Nucleus accumbens (tissue), 56 donors: ENCODE measurements around the gene RHPN2.
"Not testable (repeated sequence)": the region's sequence is repeated elsewhere in the genome, so short reads cannot be mapped to it uniquely, and the experiment has no call there.

Experiments
- DNase-seq, 56 donors: peaks; one replicate each; lab custom pipeline; 2025; lab: John Stamatoyannopoulos, UW

RHPN2 gene

DNA sequence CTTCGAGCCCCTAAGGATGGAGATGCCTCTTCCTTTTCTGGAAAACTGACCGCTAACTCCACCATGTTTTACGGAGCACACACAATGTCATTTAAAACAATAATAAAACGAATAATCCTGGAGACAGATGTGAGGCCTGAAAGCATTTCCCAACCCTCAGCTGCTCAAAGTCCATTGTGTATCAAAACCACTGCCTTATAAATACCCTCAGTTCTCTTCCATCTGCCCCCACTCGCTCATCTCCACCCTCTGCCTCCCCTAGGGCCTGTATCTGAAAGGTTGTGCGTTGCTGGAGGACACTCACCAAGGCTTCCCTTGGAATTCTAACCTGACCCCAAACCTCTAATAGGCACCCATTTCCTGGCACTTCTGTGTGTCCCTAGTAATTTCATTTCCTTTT is 82.2 kb downstream of the RHPN2 start:
- not testable (repeated sequence) for DNase-seq

DNA sequence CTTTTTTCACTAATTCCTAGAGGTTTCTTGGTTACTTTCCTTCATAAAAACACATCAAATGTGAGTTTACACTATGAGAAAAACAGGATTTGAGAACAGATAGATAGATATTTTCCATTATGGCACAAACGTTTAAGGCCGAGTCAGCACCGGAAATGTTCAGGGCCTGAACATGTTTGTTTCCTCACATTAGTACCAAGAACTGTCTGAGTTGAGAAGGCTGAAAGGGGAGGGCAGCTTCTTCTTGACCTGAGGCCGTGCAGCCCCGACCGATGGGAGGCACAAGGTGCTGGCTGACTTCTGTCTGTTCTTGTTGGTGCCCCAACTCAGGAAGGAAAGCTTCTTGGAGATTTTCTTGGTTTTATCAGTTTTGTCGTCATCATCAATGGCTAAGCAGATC is 84.9 kb downstream of the RHPN2 start:
- DNase-seq: not testable (repeated sequence)

DNA sequence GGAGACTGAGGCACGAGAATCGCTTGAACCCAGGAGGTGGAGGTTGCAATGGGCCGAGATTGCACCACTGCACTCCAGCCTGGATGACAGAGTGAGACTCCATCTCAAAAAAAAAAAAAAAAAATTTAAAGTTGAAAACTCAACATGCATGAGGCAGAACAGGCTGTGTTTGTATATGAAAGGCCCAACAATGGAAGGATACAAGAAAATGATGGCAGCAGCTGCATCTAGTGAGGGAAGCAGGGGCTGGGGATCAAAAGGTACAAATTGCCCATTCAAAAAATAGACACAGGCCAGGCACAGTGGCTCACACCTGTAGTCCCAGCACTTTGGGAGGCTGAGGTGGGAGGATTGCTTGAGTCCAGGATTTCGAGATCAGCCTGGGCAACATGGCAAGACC is 86.9 kb downstream of the RHPN2 start:
- DNase-seq: not testable (repeated sequence)

DNA sequence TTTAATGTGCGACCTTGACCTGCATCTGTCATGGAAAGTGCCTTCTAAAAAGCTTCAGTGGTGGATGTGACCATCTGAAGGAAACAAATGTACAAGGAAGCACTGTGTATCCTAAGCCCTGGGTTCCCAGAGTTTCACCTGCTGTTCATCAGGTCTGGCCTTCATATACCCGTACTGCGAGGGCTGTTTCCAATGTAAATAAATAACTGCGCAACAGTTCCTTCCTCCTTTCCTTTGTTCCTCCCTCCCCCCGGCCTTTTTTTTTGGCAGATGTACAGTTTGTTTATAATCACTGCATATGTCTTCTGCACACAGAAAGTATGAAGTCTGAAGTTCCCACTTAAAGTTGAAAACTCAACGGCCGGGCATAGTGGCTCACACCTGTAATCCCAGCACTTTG is 87.4 kb downstream of the RHPN2 start:
- DNase-seq: no peak

DNA sequence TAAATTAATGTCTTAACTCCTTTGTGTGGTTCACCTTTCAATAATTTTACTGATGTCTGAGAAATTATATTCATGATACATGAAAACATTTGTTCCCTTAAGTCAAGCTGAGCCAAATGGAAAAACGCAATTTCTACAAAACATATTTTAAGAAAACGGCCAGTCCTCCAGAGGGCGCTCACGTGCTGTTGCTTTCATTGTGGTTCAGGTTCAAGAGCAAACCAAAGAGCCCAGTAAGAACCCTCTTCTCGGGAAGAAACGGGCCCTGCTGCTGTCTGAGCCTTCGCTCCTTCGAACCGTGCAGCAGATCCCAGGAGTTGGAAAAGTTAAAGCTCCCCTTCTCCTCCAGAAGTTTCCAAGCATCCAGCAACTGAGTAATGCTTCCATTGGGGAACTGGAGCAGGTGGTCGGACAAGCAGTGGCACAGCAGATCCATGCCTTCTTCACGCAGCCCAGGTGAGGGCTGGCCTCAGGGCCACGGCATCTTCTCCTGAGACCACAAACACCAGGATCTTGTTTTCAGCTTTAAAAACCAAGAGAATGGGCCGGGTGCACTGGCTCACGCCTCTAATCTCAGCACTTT is 88.4 kb downstream of the RHPN2 start:
- DNase-seq: peak in 49 of 56 donors; percentile 1 to 88 (median 30)

DNA sequence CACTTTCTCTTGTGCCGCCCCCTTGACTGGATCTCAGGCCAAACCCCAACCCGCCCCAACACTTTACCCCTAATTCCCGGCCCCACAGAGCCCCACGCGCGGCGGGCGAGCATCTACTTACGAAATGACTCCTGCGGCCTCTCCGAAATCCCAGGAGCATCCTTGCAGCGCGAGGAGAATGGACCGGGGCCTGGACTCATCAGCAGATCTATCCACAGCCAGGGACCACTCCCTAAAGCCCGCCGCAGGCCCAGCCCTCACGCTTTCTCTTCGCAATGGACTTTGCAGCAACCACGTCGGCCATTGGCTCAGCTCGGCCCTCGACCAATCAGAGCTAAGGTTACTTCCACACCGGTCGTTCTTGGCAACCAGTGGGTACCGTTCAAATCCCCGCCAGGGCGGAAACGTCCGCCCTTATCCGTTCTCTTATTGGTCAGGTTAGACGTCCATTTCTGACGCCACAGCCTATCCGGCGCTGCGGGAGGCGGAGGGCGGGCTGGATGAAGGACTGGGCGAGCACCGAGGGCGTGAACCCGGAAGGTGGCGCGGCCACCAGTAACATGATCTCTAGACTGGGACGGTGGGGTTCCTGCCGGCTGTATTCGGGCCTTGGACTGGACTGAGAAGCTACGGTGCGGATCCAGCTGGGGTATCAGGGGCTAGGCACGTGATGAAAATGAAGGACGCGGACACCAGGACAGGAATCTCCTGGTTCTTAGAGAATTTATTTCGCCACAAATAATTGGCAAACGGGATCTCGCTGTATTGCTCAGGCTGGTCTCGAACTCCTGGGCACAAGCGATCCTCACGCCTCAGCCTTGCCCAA is 92.8 kb downstream of the RHPN2 start, which contains the start of the genes CEP89 and FAAP24:
CEP89 (minus strand) TSS at position 244 of the 826 bp plus-strand sequence; CDS start at position 160, 84 bp downstream.
FAAP24 (plus strand) TSS at position 528 of the 826 bp plus-strand sequence. CDS start 955 bp downstream, outside the sequence.
- DNase-seq: peak; percentile 87 to 99 (median 97)

DNA sequence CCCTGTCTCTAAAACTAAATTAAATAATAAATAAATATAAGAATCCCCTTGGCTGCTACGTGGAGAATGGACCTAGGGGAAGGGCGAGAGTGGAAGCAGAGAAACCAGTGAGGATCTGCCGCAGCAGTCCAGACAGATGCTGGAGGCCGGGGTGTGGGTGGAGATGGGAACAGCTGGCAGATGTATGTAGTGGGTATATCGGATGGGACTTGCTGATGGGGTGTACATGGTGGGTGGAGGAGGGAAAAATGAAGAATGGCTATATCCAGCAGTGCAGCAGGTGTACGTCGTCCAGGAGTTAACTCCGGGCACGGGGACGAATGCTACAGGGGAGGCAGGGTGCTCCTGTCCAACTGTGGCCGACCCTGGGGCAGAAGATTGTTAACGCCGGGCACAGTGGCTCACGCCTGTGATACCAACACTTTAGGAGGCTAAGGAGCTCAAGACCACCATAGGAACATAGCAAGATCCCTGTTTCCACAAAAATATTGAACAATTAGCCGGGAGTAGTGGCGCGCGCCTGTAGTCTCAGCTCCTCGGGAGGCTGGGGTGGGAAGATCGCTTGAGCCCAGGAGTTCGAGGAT is 93.6 kb downstream of the RHPN2 start:
- DNase-seq: no peak

DNA sequence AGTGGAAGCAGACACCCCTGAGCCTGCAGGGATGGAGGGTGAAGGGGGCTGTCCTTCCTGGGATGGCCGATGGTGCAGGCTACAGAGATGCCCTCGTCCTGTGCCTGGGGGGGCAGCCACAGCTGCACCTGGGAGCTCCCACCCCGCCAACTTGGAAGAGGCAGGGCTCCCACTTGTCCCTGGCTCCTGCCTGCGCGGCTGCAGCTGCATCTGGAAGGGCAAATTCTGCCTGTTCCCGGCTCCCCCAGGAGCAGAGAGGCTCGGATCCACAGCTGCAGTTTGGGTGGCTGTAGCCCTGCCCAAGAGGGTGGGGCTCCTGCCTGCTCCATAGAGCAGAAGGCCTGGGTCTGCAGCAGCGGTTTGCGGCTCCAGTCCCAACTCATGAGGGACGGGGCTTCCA is 95.1 kb downstream of the RHPN2 start:
- DNase-seq: no peak

DNA sequence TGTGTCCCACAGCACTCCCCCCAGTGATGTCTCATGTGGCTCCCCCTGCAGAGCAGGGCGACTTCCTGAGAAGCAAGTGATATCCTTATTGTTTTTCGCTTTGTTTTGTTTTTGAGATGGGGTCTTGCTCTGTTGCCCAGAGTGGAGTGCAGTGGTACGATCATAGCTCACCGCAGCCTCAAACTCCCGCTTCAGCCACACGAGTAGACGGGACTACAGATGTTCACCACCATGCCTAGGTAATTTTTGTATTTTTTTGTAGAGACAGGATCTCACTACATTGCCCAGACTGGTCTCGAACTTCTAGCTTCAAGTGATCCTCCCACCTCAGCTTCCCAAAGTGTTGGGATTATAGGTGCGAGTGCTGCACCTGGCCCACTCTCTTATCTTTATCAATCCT is 97.9 kb downstream of the RHPN2 start:
- DNase-seq: no peak

DNA sequence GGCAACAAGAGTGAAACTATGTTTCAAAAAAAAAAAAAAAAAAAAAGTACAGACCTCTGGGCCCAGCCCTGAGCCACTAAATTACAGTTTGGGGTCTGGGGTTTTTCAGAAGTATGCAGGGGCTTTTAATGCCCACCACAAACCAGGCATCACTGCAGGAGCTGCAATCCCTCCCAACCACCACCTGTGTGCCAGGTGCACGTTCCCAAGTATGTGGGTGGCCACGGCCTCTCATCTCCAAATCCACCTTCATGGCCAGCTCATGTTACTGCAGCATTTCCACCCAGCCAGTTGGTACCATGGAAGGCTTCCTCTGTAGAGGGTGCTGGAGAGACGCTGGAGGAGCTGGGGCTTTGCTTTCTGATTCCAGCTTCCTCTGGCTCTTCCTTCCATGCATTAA is 119.4 kb downstream of the RHPN2 start:
- no peak for DNase-seq

DNA sequence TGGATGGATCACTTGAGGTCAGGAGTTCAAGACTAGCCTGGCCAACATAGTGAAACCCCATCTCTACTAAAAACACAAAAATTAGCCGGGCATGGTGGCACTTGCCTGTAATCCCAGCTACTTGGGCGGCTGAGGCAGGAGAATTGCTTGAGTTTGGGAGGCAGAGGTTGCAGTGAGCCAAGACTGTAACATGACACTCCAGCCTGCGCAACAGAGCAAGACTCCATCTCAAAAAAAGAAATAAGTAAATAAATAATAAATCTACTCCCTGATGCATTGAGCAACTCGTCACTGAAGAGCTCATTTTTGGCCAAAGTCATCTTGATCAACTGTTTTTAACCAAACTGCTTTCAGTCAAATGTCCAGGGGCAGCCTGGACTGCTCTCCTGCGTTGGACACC is 123.4 kb downstream of the RHPN2 start:
- DNase-seq: not testable (repeated sequence)

DNA sequence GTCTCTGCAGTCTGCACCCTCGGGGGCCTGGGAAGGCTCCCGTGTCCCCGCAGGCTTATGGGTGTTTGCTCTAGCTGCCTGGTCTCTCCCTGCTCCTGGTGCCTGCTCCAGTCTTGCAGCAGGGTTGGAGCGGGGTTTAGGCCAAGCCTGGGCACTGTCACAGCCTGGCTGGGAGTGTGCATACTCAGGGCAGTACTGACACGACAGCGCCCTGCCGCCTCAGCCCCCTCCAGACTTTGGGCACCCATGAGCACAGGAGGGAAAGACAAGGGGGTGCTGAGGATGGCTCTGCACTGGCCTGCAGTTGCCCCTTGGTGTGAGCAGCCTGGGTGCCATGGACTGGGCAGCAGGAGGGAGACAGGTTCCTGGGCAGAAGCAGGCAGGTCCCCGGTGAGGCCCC is 128.6 kb downstream of the RHPN2 start:
- DNase-seq: no peak

DNA sequence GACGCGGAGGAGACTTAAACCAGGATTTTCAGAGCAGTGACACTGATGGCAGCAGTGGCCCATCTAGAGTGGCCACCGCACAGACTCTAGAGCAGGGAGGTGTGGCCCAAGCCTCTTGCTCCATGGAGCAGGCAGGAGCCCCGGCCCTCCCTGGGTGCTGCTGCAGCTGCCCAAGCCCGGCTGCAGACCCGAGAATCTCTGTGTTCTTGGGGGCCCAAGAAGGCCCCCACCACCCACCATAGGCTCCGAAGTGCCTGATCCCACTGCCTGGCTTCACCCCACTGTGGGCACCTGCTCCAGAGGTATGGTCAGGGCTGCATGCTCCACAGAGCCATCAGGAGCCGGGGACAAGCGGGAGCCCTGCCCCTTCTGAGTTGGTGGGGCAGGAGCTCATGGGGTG is 129.1 kb downstream of the RHPN2 start:
- no peak for DNase-seq

DNA sequence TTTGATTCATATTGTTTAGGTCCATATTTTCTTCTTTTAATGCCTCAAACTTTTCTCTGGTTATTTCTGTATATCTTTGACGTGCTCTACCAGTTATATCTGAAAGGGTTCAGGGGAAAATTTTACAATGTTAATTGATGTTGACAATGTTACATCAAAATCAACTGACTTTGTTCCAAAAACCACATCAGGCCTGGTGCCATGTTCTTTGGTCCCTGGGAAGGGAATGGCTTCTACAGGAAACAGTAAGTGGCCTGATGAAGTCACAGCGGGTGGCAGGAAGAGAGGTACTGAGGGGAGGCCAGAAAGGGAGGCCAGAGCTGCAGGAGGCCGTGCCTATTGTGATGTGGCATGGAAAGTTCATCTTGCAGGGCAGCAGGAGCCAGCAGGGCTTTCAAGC is 131.1 kb downstream of the RHPN2 start:
- no peak for DNase-seq

DNA sequence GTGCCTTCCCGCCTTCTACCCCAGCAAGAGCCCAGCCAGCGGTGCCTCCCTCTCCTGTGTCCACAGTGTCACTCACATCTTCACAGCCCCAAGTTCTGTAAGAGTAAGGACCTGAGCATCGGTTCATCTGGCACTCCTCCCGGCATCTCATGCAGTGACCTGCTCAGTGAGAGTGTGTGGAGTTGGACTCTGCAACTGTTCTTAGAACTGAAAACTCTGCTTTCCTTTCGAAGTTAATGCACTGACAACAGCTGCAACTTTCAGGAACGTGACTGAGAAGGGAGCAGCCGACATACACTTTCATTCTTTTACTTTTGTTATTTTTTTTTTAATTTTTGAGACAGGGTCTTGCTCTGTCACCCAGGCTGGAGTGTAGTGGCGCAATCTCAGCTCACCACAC is 134.1 kb downstream of the RHPN2 start:
- no peak for DNase-seq

DNA sequence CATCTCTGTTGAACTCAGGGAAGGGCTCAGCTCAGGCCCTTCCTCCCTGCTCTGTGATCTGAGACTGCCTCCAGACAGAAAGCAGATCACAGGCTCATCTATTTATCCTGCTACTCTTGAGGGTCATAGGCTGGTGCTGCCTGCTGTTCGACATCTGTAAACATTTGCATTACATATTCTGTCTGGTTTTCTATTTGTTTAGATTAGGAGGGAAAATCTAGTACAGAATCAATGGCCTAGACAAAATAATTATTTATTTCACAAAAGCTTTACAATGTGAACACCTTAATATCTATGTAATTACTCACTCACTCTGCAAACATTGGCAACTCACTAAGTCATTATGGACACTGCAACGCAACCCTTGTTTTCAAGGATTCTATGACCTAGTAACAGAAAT is 135.9 kb downstream of the RHPN2 start:
- DNase-seq: no peak
